Measurements from ENCODE around the gene MIR17HG. TPM values are rescaled to one million over a fixed set of nuclear protein-coding genes. Genes with fewer than 3 reads are reported as not detected.

MIR17HG gene
- total RNA-seq, 2 experiments from 2014 or later, result 11.7 to 12.9 TPM

- Mint-ChIP-seq H3K27ac (no peak overlapping the region), H3K27me3 (ENCODE audit: low read depth) (peaks cover 36% of the 10 kb centered on the region), H3K9me3 (peaks cover 3% of the 10 kb centered on the region), H3K36me3 (ENCODE audit: low read depth) (no peaks in the 10 kb centered on the region), H3K4me3 (no peak overlapping the region), H3K4me1 (ENCODE audit: low read depth) (peaks cover 17% of the 10 kb centered on the region)
- CTCF ChIA-PET, result no interaction called here
- intact Hi-C loops (cut with micrococcal nuclease), result no loop called here
- no peak for DNase-seq
These were observed 54.4 kb downstream of the MIR17HG start for GRCh38 chr13:91401920-91402319.

Other genes starting within 250 kb of the MIR17HG start
- gene GPC5, start 50.9 kb downstream of the MIR17HG start, total RNA-seq, result under 1 TPM; 0.38 to 0.40 TPM

Measured in activated naive CD4-positive, alpha-beta T cell treated with anti-CD3 and anti-CD28 coated beads for 36 hours (primary cell).